HG02678 (cell line): ENCODE data around the gene ANK3.

Experiments
- ATAC-seq: cut with Tn5 transposase; IDR thresholded peaks from one replicate; pipeline ENCODE4 v1.9.1; 2021; ENCODE audit warnings: mild to moderate bottlenecking, moderate library complexity; ENCODE audit not compliant: unreplicated experiment

The ANK3 gene

DNA sequence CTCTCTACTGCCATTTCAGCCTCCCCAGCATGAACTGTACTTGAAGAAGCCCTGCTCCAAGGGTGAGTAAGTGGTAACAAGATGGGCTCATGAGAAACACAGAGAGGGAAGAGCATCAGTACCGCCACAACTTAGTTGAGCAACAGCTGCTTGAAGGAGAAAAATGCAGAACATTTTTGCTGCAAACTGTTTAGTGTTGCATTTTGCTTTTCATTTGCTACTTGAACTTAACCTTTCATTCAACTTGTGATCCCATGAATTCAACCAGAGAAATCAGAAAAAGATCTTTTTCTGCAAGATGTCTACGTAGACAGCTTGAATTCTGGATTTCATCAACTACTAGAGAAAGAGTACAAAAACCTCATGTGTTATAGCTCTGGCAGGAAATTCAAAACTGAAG lies 40.7 kb downstream of the ANK3 start:
- ATAC-seq: no peak

DNA sequence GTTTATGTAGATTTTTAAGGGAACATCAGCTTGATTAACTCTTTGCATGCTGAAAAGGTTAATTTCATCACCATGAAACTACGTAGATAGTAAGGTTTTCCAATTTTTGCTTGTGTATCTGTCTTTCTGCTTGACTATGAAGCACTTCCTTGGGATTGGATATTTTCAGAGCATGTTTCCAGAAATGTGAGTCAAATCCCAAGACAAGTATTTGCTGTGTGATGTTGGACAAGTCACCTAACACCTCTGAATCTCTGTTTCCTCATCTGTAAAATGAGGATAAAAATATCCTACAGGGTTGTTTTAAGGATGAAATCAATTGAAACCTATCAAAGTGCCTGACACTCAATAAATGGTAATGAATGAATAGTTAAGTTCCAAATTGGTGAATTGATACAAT lies 42.4 kb downstream of the ANK3 start:
- ATAC-seq: no peak

GRCh38 chr10:60346661-60347060 lies 43.0 kb downstream of the ANK3 start:
- no peak for ATAC-seq

- no peak for ATAC-seq
Measured at GRCh38 chr10:60343254-60343653, 46.4 kb downstream of the ANK3 start.

GRCh38 chr10:60341969-60342368 lies 47.7 kb downstream of the ANK3 start:
- ATAC-seq: no peak

DNA sequence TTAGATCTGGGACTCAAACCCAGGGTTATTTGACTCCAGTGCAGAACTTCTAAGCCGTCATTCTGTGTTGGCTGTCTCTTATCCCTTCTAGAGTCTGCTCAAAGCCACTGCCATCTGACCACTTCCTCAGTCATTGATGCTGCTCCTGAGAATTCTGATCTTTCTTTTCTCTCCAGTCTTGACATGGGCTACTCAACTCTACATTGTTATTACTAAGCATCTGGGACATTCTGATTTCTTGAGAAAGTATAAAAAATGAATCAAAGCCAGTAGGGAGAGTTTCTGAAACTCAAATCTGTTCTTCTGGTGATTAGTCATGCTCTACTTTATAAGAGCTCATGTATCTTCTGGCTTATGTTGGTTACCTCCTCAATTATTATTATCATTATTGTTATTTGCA lies 48.7 kb downstream of the ANK3 start:
- no peak for ATAC-seq

GRCh38 chr10:60339757-60340156 lies 49.9 kb downstream of the ANK3 start:
- no peak for ATAC-seq

DNA sequence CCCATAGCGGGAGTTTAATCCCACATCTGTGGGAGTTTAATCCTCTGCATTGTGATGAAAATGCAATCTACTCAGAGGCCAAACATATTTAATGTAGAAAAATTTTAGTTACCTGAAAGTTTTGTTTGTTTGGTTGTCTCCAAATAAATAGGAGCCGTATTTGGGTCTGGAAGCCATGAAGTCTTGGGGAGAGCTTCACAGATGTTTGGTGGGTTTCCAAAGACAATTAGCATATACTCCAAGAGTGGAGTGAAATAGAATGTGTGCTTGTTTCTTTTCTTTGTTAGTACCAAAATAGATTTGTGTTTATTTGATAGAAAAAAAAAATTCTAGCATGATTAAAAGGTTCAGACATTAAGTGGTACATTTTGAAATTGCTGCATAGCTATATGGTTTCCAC lies 50.9 kb downstream of the ANK3 start:
- ATAC-seq: no peak

- no peak for ATAC-seq
Measured at GRCh38 chr10:60338002-60338564, 51.6 kb downstream of the ANK3 start.

DNA sequence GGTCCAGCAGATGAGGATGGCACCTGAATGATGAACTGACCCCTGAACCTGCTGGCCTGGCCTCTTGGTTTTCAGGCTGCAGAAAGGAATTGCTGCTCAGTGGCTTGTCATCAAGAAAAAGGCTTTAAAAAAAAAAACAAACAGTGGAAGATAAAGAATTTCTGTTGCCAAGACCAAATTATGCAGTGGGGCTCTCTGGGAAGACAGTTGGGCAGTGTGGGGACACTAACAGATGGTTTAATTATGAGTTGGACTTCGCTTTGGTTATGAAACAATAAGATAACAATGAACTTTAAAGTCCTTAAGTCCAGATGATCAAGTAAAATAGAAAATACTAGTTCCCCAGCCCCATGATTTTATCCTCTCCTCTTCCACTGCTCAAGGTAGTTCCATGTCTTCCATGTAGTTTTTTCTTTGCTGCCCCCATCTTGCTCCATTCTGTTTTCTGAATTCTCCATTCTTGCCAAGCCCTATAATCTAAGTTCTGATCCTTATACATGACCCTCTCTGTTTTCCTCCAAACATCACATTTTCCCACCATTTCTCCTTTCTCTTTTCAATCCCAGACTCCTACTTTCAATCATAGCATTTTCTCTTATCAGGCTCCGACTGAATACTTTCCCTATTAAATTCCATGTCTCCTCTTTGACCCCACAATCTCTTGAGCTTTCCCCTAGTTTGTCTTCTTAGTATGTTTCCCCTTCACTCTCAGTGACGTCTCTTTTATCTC lies 52.6 kb downstream of the ANK3 start:
- ATAC-seq: no peak

- ATAC-seq: no peak
Measured at GRCh38 chr10:60335708-60336107, 54.0 kb downstream of the ANK3 start.

- no peak for ATAC-seq
Measured at GRCh38 chr10:60334991-60335390, 54.7 kb downstream of the ANK3 start.

- no peak for ATAC-seq
Measured at GRCh38 chr10:60332371-60332770, 57.3 kb downstream of the ANK3 start.

GRCh38 chr10:60331886-60332285 lies 57.8 kb downstream of the ANK3 start:
- no peak for ATAC-seq

GRCh38 chr10:60323162-60323561 lies 66.5 kb downstream of the ANK3 start:
- ATAC-seq: no peak

GRCh38 chr10:60320666-60321065 lies 69.0 kb downstream of the ANK3 start:
- no peak for ATAC-seq

DNA sequence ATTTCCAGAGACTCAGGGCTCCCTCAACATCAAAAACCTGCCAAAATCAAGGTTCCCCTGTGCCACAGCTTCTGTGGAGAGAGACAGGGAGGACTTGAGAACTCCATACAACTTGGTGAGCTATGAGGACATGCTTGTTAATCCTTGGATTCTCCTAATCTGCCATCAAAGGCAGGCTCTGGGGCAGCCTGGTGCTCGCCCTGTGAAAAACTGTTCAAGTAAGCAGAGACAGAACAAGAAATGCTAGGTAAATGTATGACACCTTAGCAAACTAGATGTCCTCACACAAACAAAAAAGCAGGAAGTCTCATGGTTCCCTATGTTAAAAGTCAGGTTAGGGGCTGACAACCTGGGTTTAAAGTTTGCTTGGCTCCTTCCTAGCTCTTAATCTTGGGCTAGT lies 73.6 kb downstream of the ANK3 start:
- no peak for ATAC-seq

DNA sequence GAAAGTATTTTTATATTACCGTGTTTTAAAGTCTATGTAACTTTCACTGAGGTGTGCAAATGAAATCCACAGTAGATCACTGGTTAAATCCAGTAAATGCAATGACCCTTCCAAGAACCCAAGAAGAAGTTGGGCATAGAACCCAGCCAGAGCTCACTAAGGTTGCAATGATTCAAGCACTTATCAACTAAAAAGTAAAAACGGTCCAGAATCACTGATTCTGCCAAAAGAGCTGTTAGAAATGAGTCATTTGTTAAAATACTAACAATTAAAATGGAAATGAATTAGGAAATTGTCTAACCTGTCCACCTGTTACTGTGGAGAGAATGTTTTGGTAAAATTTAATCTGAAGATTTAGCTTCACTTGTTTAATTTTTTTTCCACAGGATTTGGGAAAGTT lies 74.4 kb downstream of the ANK3 start:
- no peak for ATAC-seq

DNA sequence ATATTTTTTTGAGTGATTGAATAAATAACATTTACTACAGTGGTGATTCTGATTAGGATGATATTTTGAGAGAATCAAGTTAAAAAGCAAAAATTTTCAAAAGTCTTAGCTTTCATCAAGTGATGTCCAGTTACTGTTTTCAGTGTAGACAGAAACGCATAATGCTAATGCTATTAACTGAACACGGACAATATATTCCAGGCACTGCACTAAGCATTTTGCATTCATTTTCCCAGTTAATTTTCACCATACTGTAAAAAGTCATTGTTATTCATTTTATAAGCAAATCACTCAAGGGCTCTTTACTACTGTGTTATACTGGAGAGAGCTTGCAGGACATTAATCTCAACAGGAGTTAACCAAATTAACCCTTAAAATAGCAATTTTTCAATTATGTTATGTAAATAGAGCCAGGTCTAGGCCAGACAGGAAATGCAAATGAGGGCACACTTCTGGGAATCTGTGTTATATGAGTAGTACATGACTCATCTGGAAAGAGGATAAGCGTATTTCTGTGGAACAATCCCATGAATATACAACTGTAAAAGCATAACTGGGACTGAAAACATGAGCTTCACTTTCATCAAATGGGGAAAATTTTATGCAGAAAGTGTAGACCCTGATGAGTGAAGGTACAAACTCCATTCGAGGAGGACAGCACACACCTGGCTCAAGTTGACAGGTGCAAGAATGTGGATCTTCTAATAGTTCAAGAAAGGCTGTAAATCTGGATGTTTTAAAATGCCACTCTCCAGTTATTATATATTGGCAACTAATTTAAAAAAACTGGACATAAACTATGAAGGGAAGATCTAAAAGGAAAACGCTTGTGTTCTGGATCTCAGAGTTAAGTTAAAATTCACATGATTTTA lies 75.4 kb downstream of the ANK3 start:
- ATAC-seq: no peak

DNA sequence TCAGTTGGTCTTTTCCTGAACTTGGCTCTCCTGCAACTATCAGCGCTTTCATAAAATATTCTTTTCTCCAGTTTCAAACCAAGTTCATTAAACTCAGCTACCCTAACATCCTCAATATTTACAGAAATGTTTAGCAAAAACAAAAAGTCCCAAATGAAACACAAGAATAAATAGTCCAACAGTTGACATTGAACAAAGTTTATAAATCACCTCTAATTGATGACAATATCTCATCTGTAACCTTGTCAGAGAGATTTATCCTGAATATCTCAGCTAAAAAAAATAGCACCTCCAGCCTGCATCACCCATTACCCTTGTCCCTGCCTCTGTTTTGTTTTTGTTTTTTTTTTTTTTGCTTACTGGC lies 76.1 kb downstream of the ANK3 start:
- ATAC-seq: no peak

- no peak for ATAC-seq
Measured at GRCh38 chr10:60312818-60313588, 76.7 kb downstream of the ANK3 start.
